Measurements from ENCODE around the gene OSBPL10.

DNA sequence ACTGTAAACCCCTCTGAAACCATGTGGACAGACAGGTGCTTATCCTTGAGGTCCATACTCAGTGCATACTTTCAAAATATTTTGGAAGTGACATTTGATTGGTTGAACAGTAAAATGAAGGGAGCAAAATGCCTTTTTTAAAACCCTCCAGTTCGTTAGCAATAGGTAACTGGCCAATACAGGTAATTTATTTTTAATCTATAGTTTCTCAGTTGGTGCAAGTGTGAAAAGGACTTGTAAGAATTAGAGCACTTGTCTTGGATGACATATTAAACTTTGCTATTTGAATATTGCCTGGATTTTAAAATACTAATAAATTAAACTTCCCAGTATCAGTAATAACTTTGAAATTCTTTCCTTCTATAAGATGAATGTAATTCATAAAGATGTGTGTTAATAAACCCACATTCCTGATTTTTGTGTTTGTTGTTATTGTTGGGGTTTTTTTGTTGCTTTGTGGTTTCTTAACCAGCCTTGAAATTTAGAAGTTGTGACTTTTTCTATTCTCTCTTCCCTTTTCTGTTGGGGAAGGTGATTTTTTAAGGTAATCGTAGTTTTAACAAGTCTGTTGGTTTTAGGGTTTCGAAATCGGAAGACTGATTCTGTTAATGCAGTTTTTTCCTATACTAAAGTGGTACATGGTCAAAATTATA, 358.3 kb downstream of the OSBPL10 start:
- TF ChIP-seq, protein P1, sequence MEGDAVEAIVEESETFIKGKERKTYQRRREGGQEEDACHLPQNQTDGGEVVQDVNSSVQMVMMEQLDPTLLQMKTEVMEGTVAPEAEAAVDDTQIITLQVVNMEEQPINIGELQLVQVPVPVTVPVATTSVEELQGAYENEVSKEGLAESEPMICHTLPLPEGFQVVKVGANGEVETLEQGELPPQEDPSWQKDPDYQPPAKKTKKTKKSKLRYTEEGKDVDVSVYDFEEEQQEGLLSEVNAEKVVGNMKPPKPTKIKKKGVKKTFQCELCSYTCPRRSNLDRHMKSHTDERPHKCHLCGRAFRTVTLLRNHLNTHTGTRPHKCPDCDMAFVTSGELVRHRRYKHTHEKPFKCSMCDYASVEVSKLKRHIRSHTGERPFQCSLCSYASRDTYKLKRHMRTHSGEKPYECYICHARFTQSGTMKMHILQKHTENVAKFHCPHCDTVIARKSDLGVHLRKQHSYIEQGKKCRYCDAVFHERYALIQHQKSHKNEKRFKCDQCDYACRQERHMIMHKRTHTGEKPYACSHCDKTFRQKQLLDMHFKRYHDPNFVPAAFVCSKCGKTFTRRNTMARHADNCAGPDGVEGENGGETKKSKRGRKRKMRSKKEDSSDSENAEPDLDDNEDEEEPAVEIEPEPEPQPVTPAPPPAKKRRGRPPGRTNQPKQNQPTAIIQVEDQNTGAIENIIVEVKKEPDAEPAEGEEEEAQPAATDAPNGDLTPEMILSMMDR (IDR thresholded peaks at IDR 0.05) = no peak
- TF ChIP-seq POLR2A (IDR thresholded peaks at IDR 0.05) = no peak

All from lower leg skin (tissue), 3 donors.